LHCN-M2 (cell line): ENCODE data around the gene FRAS1. TPM values are rescaled to one million over a fixed set of nuclear protein-coding genes. Genes with fewer than 3 reads are reported as not detected.
A peak's percentile ranks its signal among the peaks of the same experiment; 100 is the strongest.
"Not testable (repeated sequence)": the region's sequence is repeated elsewhere in the genome, so short reads cannot be mapped to it uniquely, and the experiment has no call there.

Source experiments
- DNase-seq: peaks from one replicate; pipeline ENCODE4 v3.0.0-alpha.2; 2012; ENCODE audit warnings: low read depth
- total RNA-seq: library from RNA; depleted of rRNA; stranded (reverse); fragments of >200 nt; gene quantifications from 2 replicates; pipeline ENCODE4 v1.2.3, GENCODE V29; 2014

FRAS1 gene
- total RNA-seq, 1 experiment from 2014 or later = 3.0 TPM

DNA sequence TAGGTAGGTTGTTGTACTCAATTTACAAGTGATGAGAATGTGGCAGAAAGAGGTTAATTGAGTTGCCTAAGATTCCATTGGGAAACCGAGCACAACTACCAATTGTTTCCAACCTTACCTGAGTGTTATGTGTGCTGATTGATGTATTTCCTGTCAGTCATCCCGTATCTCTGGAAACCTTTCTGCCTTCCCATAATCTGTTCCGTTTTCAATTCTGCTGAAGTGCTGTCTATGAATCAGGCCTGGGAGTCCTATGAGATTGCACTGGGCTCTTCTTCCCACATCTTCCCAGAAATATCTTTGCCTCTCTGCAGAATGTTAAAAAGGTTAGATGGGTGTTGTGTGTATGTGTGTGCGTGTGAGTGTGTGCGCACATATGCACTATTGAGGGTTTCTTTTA lies 264.9 kb downstream of the FRAS1 start:
- no peak for DNase-seq

DNA sequence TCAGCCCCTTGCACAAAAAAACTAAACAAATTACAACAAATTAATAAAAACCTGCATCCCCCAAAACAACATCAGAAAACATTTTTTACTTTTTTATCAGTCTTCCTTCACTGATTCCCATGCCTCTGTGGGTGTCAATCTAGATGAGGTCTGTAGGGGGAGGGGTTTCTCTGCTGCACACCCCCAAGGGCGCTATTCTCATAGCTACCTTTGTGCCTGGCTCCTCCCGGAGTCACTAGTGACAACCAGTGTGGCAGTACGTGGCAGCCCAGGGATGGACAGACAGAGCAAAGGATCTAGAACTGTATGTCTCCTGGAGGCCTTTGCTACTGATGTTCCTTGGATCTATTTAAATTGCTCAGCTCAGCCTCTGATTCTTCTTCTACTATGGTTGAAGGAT lies 266.3 kb downstream of the FRAS1 start:
- DNase-seq = no peak

- no peak for DNase-seq
Measured at GRCh38 chr4:78324625-78325024, 267.5 kb downstream of the FRAS1 start.

- no peak for DNase-seq
Measured at GRCh38 chr4:78325271-78326157, 268.4 kb downstream of the FRAS1 start.

DNA sequence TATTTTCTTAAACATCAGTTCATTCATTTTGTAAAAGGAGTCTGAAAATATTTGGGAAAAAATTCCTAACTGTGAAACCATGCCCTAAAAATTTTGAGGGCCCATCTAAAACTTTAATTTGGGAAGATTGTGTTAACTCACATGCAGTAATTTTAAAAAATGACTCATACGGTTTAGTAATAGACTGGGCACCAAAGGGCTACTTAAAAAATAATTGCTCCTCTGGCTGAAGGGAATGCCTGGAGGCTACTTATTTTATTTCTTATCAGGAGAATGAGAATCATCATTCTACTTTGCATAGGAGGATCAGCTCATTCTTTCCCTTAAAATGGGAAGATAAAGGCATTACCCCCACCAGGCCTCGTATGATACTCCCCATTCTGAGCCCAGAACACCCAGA lies 271.5 kb downstream of the FRAS1 start:
- not testable (repeated sequence) for DNase-seq

GRCh38 chr4:78331186-78331585 lies 274.1 kb downstream of the FRAS1 start:
- DNase-seq = no peak

GRCh38 chr4:78331965-78332364 lies 274.8 kb downstream of the FRAS1 start:
- DNase-seq = no peak

GRCh38 chr4:78332976-78333375 lies 275.9 kb downstream of the FRAS1 start:
- no peak for DNase-seq

- no peak for DNase-seq
Measured at GRCh38 chr4:78336093-78336943, 279.2 kb downstream of the FRAS1 start.

- no peak for DNase-seq
Measured at GRCh38 chr4:78337244-78338020, 280.3 kb downstream of the FRAS1 start.

GRCh38 chr4:78342125-78342524 lies 285.0 kb downstream of the FRAS1 start:
- no peak for DNase-seq

- DNase-seq = no peak
Measured at GRCh38 chr4:78343682-78344081, 286.6 kb downstream of the FRAS1 start.

- DNase-seq = peak; percentile 16
Measured at GRCh38 chr4:78345237-78345636, 288.1 kb downstream of the FRAS1 start.

DNA sequence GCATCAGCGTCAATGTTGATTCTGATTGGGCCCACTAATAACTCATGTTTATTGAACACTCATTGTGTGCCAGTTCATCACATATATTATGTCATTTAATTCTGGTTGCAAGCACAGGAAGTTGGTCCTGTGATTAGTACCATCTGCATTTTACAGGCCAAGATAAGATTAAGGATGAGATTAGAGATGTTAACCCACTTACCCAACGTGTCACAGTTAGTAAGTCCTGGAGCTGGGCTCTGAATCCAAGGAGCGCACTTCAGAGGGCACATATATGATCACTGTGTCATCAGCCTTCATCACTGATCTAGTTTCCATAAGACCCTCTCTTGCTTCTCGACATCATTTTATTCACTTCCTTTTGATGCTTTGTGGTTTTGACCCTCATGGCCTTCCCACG lies 289.1 kb downstream of the FRAS1 start:
- DNase-seq = no peak

- DNase-seq = no peak
Measured at GRCh38 chr4:78347527-78347926, 290.4 kb downstream of the FRAS1 start.

- no peak for DNase-seq
Measured at GRCh38 chr4:78353921-78354320, 296.8 kb downstream of the FRAS1 start.

DNA sequence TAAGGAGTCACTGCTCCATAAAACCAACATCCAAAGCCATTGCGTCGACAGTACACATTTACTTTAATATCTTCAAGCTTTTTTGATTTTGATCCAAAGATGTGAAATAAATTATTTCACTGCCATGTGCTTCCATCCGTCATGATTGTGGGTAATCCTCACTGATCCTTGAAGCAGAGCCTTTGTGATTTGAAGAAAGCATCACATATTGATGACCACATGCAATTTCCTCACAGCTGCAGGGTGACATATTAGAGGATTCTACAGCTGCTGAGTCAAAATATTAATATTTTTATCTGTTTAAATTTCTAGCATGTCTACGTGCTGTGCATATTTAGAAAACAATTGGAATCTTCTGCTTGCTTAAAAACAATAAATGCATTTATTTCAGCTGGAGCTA lies 297.7 kb downstream of the FRAS1 start:
- no peak for DNase-seq

- no peak for DNase-seq
Measured at GRCh38 chr4:78355306-78355705, 298.2 kb downstream of the FRAS1 start.

DNA sequence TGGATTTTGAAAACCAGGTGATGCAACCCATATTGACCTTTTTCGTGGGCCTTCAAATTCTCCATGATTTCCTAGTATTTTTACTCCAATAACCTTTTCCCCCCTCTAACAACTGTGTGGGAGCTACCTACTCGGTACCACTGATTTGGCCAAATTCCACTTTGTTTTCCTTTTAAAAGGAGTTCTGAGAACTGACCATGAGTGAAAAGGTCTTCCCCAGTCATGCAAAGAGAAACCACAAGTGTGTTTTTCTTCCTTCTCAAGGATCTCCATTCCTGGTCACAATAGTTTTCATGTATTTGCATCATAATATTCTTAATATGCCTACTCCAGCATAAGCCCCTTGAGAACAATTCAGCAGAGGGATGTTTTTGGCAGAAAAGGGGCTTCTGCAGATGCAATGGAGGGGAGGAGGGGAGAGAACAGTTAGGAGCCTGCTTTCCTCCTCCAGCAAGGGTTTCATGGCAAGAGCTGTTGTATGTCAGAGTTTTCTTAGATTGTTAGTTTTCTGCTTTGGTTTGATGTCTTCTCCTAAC lies 299.2 kb downstream of the FRAS1 start:
- no peak for DNase-seq

DNA sequence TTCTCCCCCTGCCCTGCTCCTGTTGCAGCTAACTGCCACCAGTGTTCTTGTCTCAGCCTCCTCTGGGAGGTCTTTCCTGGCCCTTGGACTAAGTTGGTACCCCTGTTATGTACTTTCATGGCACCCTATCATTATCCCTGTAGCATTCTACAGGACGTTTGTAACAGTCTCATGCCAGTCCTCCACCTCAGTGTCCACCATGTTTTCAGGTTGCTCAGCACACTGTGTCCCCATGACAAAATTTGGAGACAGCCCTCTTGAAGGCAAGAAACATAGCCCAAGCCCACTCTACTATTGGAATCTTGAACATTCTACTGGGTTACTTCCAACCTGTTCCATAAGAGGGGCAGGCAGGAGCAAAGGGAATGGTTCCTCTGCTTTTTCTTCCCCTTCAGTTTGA lies 300.0 kb downstream of the FRAS1 start:
- DNase-seq = no peak

- DNase-seq = no peak
Measured at GRCh38 chr4:78360466-78360865, 303.3 kb downstream of the FRAS1 start.
